T-helper 2 cell (primary cell): ENCODE data around the gene MSRB2.
"Not testable (repeated sequence)": the region's sequence is repeated elsewhere in the genome, so short reads cannot be mapped to it uniquely, and the experiment has no call there.

ENCODE experiments used
- DNase-seq, 5 experiments: peaks; one replicate each; pipeline versions ENCODE4 v3.0.0 to v3.0.0-alpha.2; 2012 to 2022

The MSRB2 gene

GRCh38 chr10:23070092-23070912, 25.1 kb upstream of the MSRB2 start:
- DNase-seq = not testable (repeated sequence)

- peak in 1 of 5 experiments; percentile 11 for DNase-seq
These were observed 24.5 kb upstream of the MSRB2 start for GRCh38 chr10:23070913-23071218.

GRCh38 chr10:23072593-23072992, 22.8 kb upstream of the MSRB2 start:
- DNase-seq = not testable (repeated sequence)

- no peak for DNase-seq
These were observed 21.9 kb upstream of the MSRB2 start for GRCh38 chr10:23073527-23073926.

- peak in 1 of 5 experiments; percentile 65 for DNase-seq
These were observed 19.7 kb upstream of the MSRB2 start for GRCh38 chr10:23075672-23076071.

- no peak for DNase-seq
These were observed 17.3 kb upstream of the MSRB2 start for GRCh38 chr10:23078114-23078513.

GRCh38 chr10:23079700-23080099, 15.7 kb upstream of the MSRB2 start:
- no peak for DNase-seq

GRCh38 chr10:23080262-23080661, 15.1 kb upstream of the MSRB2 start:
- no peak for DNase-seq

- DNase-seq = no peak
These were observed 14.1 kb upstream of the MSRB2 start for GRCh38 chr10:23081221-23081750.

- peak in 1 of 5 experiments; percentile 25 for DNase-seq
These were observed 13.5 kb upstream of the MSRB2 start for GRCh38 chr10:23081891-23082290.

- DNase-seq = no peak
These were observed 6.8 kb upstream of the MSRB2 start for GRCh38 chr10:23088609-23089008.

GRCh38 chr10:23094786-23095403, 484 bp upstream of the MSRB2 start:
- DNase-seq = no peak

GRCh38 chr10:23095966-23096801, 805 bp downstream of the MSRB2 start:
- peak in 3 of 5 experiments; percentile 5 to 73 (median 6) for DNase-seq

GRCh38 chr10:23096802-23097549, 1.6 kb downstream of the MSRB2 start:
- DNase-seq = peak in 1 of 5 experiments; percentile 72

GRCh38 chr10:23099079-23099478, 3.7 kb downstream of the MSRB2 start:
- DNase-seq = no peak

- no peak for DNase-seq
These were observed 4.4 kb downstream of the MSRB2 start for GRCh38 chr10:23099816-23100215.

- peak in 1 of 5 experiments; percentile 36 for DNase-seq
These were observed 5.1 kb downstream of the MSRB2 start for GRCh38 chr10:23100331-23101030.

GRCh38 chr10:23106331-23107072, 11.1 kb downstream of the MSRB2 start:
- no peak for DNase-seq

GRCh38 chr10:23110722-23111516, 15.5 kb downstream of the MSRB2 start:
- no peak for DNase-seq
